Stimulated activated CD4-positive, alpha-beta T cell treated with anti-CD3 and anti-CD28 coated beads, Interleukin-4, amount 100 ng/mL, for 4 hours (primary cell): Measurements from ENCODE around the gene LINGO1.

ENCODE experiments used
- DNase-seq, 2 experiments: peaks; one replicate each; pipeline ENCODE4 v3.0.0-alpha.2; 2020

Gene LINGO1

DNA sequence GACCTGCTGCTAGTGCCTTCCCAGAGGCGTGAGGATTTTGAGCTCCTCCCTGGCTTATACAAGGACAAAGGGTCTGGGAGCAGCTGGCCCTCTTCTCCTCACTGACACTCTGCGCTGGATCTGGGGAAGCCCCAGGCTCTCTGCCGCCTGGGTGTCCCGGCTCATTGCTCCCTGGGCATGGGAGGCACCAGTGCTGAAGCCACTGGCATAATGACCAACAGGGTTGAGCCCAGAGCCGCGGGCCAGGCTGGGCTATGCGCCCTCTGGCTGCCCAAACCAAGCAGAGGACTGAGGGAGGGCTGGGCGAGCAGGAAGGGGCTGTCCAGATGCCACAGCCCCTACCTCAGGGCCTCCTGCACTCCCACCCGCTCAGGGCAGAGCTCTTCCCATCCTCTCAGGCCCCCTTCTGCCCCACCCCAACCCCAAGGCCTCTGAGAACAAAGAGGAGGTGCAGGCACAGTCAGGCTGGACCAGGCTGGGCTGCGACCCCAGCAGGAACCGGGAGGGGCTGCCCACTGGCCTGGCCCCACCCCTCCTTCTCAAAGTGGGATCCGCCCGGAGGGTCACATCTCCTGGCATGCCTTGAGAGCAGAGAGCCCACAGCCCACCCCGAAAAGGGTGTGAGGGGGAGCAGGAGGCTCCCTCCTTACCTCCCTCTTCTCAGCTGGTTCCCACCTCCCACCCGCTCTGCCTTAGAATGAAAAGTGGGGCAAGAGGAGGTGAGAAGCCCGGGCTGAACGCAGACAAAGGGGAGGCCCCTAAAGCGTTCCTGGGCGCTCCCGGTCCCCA lies 1.6 kb downstream of the LINGO1 start:
- no peak for DNase-seq

DNA sequence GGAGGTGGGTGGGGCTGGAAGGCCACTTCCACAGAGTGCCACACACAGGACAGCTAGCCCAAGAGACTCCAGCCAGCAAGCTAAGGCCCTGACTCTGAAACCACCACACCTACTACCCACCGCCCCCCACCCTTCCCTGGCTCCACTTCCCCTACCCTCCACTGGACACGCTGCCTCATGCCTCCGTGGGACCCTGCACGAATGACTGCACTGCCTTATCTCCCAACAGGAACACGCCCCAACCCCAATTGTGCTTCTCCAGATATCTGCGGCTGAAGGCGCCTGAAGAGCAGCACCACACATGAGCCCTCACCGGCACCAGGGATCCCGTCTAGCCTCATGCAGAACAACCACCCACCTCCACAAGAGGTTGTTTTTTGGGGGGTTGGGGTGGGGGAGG lies 2.7 kb downstream of the LINGO1 start:
- no peak for DNase-seq

GRCh38 chr15:77629070-77630030 lies 3.4 kb downstream of the LINGO1 start:
- DNase-seq, result no peak

DNA sequence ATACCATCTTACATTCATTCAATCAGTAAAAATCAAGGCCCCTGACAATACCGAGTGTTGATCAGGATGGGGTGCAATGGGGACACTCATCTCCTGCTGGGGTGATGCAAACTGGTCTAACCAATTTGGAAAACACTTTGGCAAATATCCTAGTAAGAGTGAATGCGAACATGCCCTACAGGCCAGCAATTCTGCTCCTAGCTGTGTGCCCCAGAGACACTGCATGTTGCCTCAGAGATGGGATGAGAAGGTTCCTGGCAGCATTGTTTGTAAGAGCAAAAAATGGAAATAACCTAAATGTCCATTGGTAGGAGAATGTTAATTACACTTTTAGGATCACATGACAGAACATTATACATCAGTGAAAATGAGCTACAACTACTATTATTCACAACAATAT lies 4.7 kb downstream of the LINGO1 start:
- no peak for DNase-seq

DNA sequence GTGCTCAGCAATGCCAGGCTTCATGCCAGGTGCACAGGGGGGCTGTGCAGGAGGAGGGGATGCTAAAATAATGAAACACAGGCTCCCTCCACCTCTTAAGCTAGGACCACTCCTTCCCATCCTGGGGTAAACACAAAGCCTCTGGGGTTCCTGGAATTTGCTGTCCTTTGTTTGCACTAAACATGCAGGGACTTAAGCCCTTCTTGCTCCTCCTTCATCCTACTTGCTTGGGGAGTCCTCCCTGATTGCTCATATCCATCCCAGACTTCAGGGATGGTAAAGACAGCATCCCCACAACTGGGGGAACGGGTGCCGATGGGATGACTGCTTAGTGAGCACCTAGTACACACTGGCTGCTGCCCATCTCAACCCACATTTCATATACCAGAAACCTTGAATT lies 5.1 kb downstream of the LINGO1 start:
- DNase-seq, result no peak

DNA sequence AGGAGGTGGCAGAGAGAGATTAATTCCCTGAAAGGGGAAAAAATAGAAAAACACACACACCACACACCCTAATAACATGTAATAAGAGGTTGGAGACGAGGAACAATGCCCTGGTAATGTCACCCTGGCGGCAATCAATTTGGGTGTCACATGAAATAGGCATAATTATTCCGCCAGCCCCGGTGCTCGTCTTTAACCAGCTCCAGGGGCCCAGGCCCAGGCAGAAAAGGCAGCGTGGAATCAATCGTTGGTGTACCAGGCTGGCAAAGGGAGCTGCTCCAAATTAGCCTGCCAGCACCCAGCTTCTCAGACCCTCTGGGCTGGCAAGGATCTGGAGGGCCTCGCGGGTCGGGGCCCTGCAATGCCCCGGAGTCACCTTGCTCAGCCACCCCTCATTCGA lies 5.6 kb downstream of the LINGO1 start:
- DNase-seq, result no peak

DNA sequence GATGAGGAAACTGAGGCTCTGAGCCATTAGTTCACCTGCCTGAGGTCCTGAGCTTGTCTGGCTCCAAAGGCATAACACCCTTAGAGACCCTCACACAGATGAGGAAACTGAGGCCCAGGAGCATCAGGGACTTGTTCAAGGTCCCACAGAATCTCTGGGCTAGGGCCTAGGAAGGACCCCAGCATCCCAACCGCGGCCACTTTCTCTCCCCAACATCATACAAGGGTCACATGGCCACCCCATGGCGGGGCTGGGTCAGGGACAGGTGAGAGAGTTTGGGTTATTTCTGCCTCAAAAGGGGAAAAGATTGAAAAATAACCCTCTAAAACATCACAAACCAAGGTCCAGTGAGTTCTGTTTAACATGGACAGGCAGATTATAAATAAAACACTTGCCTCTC lies 6.7 kb downstream of the LINGO1 start:
- no peak for DNase-seq

DNA sequence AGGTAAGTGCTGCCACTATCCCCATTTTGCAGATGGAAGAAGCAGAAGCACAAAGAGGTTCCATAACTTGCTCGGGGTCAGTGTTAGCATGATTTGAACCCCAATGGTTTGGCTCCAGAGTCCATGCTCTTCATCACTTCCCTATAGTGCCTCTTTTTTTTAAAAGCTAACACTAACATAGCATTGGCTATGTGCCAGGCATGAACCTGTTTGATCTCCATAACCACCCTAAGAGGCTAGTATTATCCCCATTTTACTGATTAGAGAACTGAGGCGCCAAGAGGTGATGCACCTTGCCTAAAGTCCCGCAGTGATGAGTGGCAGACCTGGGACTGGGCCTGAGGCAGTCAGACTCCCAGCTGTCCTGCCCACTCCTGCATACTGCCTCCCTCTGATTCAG lies 7.3 kb downstream of the LINGO1 start:
- no peak for DNase-seq

GRCh38 chr15:77624868-77625267 lies 7.8 kb downstream of the LINGO1 start:
- no peak for DNase-seq

DNA sequence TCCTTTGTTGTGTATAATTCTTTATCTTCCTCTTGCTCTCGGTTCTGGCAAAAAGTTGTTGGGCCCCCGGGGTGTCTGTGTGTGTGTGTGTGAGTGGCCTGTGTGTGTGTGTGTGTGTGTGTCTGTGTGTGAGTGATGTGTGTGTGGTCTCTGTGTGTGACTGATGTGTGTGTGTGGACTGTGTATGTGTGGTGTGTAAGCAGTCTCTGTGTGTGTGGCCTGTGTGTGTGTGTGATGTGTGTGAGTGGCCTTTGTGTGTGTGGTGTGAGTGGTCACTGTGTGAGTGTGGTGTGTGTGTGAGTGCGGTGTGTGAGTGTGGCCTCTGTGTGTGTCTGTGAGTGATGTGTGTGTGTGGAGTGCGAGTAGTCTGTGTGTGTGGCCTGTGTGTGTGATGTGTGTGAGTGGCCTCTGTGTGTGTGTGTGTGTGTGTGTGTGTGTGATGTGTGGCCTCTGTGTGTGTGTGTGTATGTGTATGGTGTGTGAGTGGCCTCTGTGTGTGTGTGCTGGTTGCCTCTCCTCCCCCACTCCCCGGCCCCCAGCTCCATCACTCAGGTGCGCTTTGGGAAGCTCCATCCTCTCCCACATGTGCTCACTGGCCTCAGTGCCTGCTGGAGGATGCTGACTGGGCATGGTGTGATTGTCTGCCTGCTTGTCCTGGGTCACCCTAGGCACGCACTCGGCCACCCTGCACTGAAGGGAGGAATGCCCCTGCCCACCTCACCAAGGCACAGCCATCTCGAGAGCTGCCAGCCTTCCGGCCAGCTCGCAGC lies 8.8 kb downstream of the LINGO1 start:
- no peak for DNase-seq

DNA sequence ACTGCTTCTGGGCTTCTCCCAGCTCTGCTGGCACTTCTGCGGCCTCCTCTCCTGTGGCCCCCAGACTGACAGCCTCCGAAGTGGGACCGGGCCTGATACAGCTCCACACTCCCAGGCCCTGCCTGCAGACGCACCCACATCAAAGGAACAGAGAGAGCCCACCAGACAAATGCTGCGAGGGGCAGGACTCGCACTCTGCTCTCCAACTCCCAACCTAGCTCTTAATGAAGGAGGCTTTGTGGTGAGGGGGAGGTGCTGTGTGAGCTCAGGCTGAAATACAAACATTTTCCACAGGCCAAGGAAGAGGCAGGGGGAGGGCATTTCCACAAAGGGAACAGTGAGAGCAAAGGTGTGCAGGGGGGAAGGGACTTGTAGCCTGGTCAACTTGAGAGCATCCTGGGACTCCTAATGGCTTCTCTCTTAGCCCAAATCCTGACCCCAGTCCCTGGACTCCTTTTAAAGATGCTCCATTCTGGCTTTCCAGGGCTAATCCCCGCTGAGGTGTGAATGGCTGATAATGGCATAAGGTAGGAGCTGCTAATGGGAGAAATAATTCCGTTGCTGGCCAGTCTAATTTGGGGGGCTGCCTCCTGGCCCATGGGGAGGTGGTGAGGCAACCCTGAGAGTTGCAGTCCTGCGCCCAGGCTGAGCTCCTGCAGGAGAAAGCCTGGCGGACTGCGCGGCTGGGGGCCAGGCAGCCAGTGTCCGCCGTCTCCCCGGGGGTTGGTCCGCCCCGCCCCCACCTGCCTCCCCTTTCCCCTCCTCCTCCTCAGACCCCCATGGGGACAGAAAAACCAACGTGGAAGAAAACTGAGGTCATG lies 9.6 kb downstream of the LINGO1 start:
- DNase-seq, result no peak

DNA sequence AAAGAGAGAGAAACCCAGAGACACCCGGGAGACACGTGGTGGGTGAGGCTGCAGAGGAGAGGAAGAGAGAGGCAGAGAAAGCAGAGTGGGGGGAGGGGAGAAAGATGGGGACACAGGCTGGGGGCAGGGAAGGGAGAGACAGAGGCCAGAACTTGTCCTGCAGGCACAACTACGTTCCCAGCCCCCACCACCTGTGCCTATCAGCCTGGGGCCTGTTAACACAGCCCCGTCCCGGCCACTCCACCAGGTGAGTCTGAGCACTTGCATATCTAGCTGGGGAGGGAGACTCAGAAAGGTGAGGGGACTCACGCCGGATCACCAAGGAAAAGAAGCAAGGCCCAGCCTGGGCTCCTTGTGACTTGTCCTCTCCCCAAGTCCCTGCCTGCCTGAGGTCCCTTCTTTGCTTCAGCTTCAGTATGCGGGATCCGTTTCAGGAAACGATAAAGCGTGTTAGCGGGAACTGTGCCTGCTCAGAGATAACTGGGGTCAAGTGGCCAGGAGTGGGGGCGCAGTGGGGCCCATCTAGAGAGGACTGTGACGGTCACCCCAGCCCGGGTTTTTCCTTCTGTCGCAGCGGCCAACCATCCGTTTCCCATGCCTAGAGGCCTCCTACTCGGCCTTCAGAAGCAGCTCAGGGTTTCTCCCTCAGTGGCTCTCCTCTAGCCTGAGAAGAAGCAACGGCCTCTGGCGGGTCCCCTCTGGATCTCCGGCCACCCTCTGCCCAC lies 10.3 kb downstream of the LINGO1 start:
- no peak for DNase-seq

- no peak for DNase-seq
These were observed 10.9 kb downstream of the LINGO1 start for GRCh38 chr15:77621847-77622208.

DNA sequence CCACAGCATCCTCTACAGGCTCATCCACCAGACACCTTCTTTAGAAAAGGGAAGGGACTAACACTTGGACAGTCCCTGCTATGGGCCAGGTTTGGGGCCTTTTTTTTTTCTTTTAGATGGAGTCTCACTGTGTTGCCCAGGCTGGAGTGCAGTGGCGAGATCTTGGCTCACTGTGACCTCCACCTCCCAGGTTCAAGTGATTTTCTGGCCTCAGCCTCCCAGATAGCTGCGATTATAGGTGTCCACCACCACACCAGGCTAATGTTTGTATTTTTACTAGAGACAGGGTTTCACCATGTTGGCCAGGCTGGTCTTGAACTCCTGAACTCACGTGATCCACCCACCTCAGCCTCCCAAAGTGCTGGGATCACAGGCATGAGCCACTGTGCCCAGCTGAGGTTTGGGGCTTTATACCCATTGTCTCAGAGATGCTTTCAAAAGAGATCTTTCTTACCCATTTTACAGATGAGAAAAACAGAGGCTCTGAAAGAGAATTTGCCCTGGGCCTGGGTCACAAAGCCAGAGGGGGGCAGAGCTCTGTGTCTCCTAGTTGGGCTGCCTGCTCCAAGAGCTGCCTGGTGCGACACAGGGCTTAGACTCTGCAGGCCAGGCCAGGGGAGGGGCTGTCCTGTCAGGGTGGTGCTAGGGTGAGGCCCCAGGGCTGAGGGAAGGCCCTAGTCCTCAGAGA lies 11.6 kb downstream of the LINGO1 start:
- DNase-seq, result no peak

GRCh38 chr15:77620297-77620696 lies 12.4 kb downstream of the LINGO1 start:
- DNase-seq, result no peak

- no peak for DNase-seq
These were observed 12.8 kb downstream of the LINGO1 start for GRCh38 chr15:77619883-77620282.

DNA sequence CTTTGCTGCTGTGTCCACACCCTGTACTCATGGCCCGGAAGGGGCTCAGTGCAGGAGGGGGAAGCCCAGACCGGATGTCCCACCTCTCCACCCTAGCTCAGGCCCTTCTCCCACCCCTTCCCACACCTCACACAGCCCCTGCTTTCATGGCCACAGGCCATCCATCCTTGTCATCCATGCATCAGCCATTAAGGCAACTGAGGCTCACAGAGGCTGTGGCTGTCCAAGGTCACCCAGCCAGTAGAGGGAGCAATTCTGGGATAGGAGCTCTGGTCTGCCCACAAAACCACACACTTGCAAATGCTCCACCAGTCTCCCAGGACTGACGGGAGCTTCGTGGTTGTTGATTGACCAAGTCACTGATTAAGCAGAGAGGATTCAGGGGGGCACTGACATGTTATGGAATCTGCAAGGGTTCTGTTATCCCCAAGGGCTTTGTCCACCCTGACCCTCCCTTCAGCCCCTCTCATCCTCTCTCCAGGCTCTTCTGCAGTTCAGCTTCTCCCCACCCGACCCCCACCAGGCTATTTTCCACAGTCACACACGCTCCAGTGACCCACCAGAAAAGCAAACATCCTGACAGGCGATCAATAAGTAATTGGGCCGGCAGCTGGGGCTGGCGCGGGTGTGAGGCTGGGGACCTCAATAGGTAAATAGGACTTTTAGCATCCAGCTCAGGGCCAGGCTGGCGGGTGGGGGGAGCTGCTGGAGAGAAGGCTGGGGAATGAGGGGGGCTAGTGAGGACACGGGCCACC lies 15.1 kb downstream of the LINGO1 start:
- no peak for DNase-seq

- no peak for DNase-seq
These were observed 16.6 kb downstream of the LINGO1 start for GRCh38 chr15:77616072-77616471.

GRCh38 chr15:77615472-77615871 lies 17.2 kb downstream of the LINGO1 start:
- DNase-seq, result no peak

DNA sequence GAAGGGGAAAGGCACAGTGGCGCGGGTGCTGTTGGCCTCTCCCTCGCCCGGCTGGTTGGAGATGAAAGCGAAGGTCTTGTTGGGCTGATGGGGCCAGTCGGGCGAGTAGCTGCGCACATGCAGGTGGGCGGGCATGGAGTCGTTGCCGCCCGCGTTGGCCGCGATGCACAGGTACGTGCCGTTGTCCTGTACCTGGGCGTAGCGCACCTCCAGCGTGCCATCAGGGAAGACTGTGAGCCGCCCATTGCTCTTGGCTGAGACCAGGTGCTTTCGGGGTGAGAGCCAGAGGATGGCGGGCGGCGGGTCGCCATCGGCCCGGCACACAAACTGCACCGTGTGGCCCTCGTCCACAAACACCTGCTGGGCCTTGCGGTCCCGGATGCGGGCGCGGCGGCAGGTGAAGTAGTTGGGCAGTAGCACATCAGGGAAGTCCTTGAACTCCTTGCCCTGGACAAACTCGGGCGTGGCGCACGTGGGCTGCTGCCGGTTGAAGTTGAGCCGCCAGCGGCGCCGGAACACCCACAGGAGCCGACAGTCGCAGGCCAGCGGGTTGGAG lies 18.4 kb downstream of the LINGO1 start:
- DNase-seq, result no peak
